Nephron progenitor cell (in vitro differentiated cells): ENCODE measurements around the gene KDM4B.

Experiments used
- DNase-seq: peaks from one replicate; pipeline ENCODE4 v3.0.0; 2021
- H3K27ac Mint-ChIP-seq: 2 replicates; pipeline ENCODE4 v1.8.0; 2021; ENCODE audit warnings: mild to moderate bottlenecking, moderate library complexity, mixed read lengths
- H3K27me3 Mint-ChIP-seq: 2 replicates; pipeline ENCODE4 v1.8.0; 2021; ENCODE audit warnings: mild to moderate bottlenecking, low read depth, mixed read lengths; ENCODE audit not compliant: poor library complexity
- H3K36me3 Mint-ChIP-seq: 2 replicates; pipeline ENCODE4 v1.8.0; 2021; ENCODE audit warnings: low read depth, mixed read lengths
- H3K4me1 Mint-ChIP-seq: 2 replicates; pipeline ENCODE4 v1.8.0; 2021; ENCODE audit warnings: mixed read lengths
- H3K4me3 Mint-ChIP-seq: 2 replicates; pipeline ENCODE4 v1.8.0; 2021; ENCODE audit warnings: mild to moderate bottlenecking, moderate library complexity, mixed read lengths
- H3K9me3 Mint-ChIP-seq: 2 replicates; pipeline ENCODE4 v1.8.0; 2021; ENCODE audit warnings: mild to moderate bottlenecking, moderate library complexity, mixed read lengths
- CTCF ChIP-seq: fragments of 200-600 bp; sonication (generic); IDR thresholded peaks from 2 replicates; pipeline ENCODE4 v1.5.0; 2021; ENCODE audit warnings: antibody characterized with exemption

KDM4B gene

DNA sequence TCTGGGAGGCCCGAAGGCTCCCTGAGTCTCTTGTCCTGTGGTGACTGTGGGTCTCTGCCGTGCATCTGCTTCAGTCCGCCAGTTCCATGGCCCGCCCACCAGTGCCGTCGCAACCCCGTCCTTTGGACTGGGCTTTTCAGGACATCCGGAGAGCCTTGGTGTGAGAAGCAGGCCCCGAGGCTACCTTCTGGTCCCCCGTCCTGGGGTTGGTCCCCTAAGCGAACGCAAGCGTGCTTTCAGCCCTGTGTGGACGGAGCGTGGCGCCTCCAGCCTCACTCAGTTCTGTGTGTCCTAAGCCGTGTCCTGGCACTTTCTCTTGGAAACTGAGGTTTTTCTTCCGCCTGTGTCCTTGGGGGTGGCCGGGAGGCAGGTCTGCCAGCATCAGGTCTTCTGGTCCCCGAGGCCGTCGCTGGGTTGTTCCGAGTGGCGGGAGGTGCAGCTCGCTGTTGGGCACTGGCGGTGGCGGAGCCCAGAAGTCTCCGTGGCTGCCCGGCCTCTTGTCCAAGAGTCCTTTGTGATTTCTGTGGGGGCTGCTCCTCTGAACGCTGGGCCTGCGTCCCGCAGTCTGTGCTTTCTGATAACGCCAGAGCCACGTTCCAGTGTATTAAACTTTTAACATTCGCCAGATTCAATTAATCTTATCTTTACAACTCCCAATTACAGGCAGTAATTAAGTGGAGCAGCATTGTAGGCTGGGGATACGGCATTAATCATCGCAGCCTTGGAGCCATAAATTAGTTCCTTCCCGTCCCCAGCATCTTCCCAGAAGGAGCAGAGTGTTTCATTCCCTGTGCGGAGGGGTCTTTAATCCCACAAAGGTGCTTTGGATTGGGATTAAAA lies 99.5 kb downstream of the KDM4B start:
- H3K27me3 Mint-ChIP-seq = peaks cover 10% of the 10 kb centered on the region
- DNase-seq = no peak
- H3K4me1 Mint-ChIP-seq = peaks cover 42% of the 10 kb centered on the region
- no peak for TF ChIP-seq CTCF
- peaks cover 28% of the 10 kb centered on the region for H3K36me3 Mint-ChIP-seq
- H3K4me3 Mint-ChIP-seq = peak overlapping the region; percentile 8
- H3K9me3 Mint-ChIP-seq = no peaks in the 10 kb centered on the region
- no peak overlapping the region for H3K27ac Mint-ChIP-seq

DNA sequence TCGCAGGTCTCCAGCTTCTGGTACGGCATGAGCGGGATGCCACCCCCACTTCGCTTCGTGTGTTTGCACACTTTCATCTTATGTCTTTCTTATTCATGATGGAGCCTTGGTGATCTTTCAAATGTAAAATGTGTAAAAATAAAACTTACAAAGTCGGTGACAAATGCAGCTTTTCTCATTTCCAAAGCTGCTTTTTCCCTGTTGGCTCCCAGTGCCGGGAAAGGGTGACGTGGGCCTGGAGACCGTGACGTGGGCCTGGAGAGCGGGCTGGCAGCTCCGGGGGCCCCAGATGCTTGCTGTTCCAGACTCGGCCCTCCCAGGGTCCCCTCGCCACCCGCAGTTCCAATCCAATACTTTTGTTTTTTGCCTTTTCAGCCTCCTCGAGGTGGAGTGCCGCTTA lies 101.4 kb downstream of the KDM4B start:
- TF ChIP-seq CTCF = no peak
- Mint-ChIP-seq H3K27ac (no peak overlapping the region), H3K9me3 (no peaks in the 10 kb centered on the region), H3K27me3 (peaks cover 5% of the 10 kb centered on the region), H3K4me1 (peaks cover 42% of the 10 kb centered on the region), H3K4me3 (no peak overlapping the region), H3K36me3 (peaks cover 18% of the 10 kb centered on the region)
- DNase-seq = no peak

DNA sequence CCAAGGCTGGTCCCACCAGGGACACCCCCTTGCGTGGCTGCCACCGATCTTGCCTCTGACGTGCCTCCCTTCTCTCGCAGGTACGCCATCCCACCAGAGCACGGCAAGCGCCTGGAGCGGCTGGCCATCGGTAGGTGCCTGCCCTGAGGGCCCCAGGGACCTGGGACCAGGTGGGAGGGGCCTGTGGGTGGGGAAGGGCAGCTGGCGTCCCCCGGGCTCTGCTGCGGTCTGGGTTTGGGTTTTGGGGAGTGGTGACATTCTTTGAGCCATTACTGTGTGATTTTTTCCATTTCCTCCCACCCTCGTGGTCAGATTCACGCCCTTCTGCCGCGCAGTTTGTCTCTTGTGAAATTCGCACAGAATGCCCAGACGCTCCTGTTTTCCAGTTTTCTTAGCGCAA lies 102.0 kb downstream of the KDM4B start:
- Mint-ChIP-seq H3K27me3 (peaks cover 5% of the 10 kb centered on the region), H3K9me3 (no peaks in the 10 kb centered on the region), H3K4me3 (no peak overlapping the region), H3K36me3 (peaks cover 18% of the 10 kb centered on the region), H3K27ac (no peak overlapping the region), H3K4me1 (peaks cover 42% of the 10 kb centered on the region)
- DNase-seq = no peak
- TF ChIP-seq CTCF = no peak

DNA sequence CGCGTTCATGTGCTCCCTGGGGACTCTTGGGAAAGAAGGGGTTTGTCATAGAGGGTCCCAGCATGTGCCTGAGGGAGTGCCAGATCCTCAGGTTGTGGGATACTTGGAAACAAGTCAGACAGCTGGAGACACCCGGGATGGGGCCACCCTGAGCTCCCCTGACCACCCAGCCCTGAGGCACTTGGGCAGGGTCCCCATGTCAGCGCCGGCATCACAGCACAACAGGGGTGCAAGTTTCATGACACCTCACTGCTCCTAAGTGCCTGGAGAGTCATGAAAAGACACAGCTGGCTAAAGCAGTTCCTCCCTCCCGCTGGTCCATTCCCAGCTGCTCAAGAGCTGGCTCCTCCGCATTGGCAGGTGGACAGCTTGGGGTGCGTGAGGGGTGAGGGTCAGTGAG lies 102.7 kb downstream of the KDM4B start:
- no peak for TF ChIP-seq CTCF
- Mint-ChIP-seq H3K27ac (no peak overlapping the region), H3K9me3 (no peaks in the 10 kb centered on the region), H3K36me3 (peaks cover 14% of the 10 kb centered on the region), H3K27me3 (peaks cover 1% of the 10 kb centered on the region), H3K4me3 (no peak overlapping the region), H3K4me1 (peaks cover 37% of the 10 kb centered on the region)
- DNase-seq = no peak

DNA sequence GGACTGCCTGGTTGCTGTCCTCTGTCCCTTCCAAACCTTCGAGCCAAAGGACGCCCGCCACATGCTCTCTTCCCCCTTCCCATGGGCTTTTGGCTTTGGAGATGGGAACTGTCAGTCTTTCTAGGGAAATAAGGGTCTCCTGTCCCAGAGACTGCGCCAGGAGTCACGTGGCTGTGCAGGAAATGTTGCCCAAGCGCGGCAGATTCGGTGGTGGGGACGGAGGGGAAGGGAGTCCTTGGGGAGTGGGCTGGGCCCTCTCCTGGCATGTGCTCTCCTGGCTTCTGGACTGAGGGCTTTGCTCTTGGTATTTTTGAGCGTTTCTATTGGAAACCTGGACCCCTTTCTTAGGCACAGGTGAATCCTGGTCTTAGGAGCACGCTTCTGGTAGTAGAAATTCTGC lies 103.2 kb downstream of the KDM4B start:
- Mint-ChIP-seq H3K27me3 (no peaks in the 10 kb centered on the region), H3K4me1 (peaks cover 31% of the 10 kb centered on the region), H3K4me3 (no peak overlapping the region), H3K27ac (no peak overlapping the region), H3K9me3 (no peaks in the 10 kb centered on the region), H3K36me3 (peaks cover 13% of the 10 kb centered on the region)
- no peak for TF ChIP-seq CTCF
- DNase-seq = no peak
